SK-N-SH treated with all-trans-retinoic acid at 6 μM for 48 hours (cell line): ENCODE measurements around the gene SEMA3D.

Source experiments
- ATAC-seq: fragments of 200-7000 bp; cut with Tn5 transposase; 3 replicates; pipeline ENCODE4 v1.9.1; 2020; ENCODE audit warnings: mild to moderate bottlenecking, moderate library complexity
- ARNTL ChIP-seq: fragments of 450-650 bp; formaldehyde crosslinking; IDR thresholded peaks from 2 replicates; pipeline ENCODE4 v1.5.0; 2020; ENCODE audit warnings: low read depth, mild to moderate bottlenecking, moderate library complexity, borderline replicate concordance
- BACH2 ChIP-seq: fragments of 250-450 bp; sonication (Bioruptor Pico); IDR thresholded peaks from 2 replicates; pipeline ENCODE4 v1.9.0; 2021; ENCODE audit warnings: mild to moderate bottlenecking, borderline replicate concordance
- CSDC2 ChIP-seq: fragments of 250-450 bp; sonication (Bioruptor Pico); IDR thresholded peaks from 2 replicates; pipeline ENCODE4 v1.5.0; 2020; ENCODE audit warnings: mild to moderate bottlenecking, moderate library complexity
- ESRRG ChIP-seq: fragments of 250-450 bp; sonication (Bioruptor Pico); IDR thresholded peaks from 2 replicates; pipeline ENCODE4 v1.6.1; 2021; ENCODE audit warnings: mild to moderate bottlenecking
- GLIS3 ChIP-seq: fragments of 250-450 bp; sonication (Bioruptor Pico); IDR thresholded peaks from 2 replicates; pipeline ENCODE4 v1.5.0; 2020; ENCODE audit warnings: mild to moderate bottlenecking, moderate library complexity
- ISL1 ChIP-seq: fragments of 250-450 bp; sonication (Bioruptor Pico); IDR thresholded peaks from 2 replicates; pipeline ENCODE4 v2.1.2; 2022; ENCODE audit warnings: mild to moderate bottlenecking, moderate library complexity
- OSR1 ChIP-seq: fragments of 250-450 bp; sonication (Bioruptor Pico); IDR thresholded peaks from 2 replicates; pipeline ENCODE4 v1.8.0; 2022; ENCODE audit warnings: moderate library complexity, mild to moderate bottlenecking, inconsistent platforms
- PPARA ChIP-seq: fragments of 250-450 bp; sonication (Bioruptor Pico); IDR thresholded peaks from 2 replicates; pipeline ENCODE4 v1.5.0; 2020; ENCODE audit warnings: mild to moderate bottlenecking, borderline replicate concordance
- RARB ChIP-seq: fragments of 250-450 bp; sonication (Bioruptor Pico); IDR thresholded peaks from 2 replicates; pipeline ENCODE4 v1.8.0; 2021; ENCODE audit warnings: mild to moderate bottlenecking, moderate library complexity
- SNAI2 ChIP-seq: fragments of 250-450 bp; sonication (Bioruptor Pico); IDR thresholded peaks from 2 replicates; pipeline ENCODE4 v1.5.0; 2020; ENCODE audit warnings: mild to moderate bottlenecking, moderate library complexity
- ZFP3 ChIP-seq: fragments of 250-450 bp; sonication (Bioruptor Pico); IDR thresholded peaks from 2 replicates; pipeline ENCODE4 v1.5.0; 2020; ENCODE audit warnings: mild to moderate bottlenecking, moderate library complexity
- ZNF565 ChIP-seq: fragments of 450-650 bp; formaldehyde crosslinking; conservative IDR thresholded peaks from 2 replicates; pipeline ENCODE4 v1.5.0; 2020; ENCODE audit warnings: low read depth, mild to moderate bottlenecking, moderate library complexity
- ZNF70 ChIP-seq: fragments of 450-650 bp; formaldehyde crosslinking; IDR thresholded peaks from 2 replicates; pipeline ENCODE4 v1.5.0; 2020; ENCODE audit warnings: mild to moderate bottlenecking, moderate library complexity
- TF ChIP-seq, protein P1 (sequence below): fragments of 250-450 bp; sonication (Bioruptor Pico); IDR thresholded peaks from 2 replicates; pipeline ENCODE4 v1.5.0; 2020; ENCODE audit warnings: mild to moderate bottlenecking, moderate library complexity
- TF ChIP-seq, protein P2 (sequence below): fragments of 250-450 bp; sonication (Bioruptor Pico); IDR thresholded peaks from 2 replicates; pipeline ENCODE4 v1.8.0; 2020; ENCODE audit warnings: mild to moderate bottlenecking, moderate library complexity, borderline replicate concordance
- TF ChIP-seq, protein P3 (sequence below): fragments of 250-450 bp; sonication (Bioruptor Pico); IDR thresholded peaks from 2 replicates; pipeline ENCODE4 v1.5.1; 2020; ENCODE audit warnings: low read depth, mild to moderate bottlenecking, moderate library complexity
- TF ChIP-seq, protein P4 (sequence below): fragments of 250-450 bp; sonication (Bioruptor Pico); IDR thresholded peaks from 2 replicates; pipeline ENCODE4 v1.5.1; 2021; ENCODE audit warnings: mild to moderate bottlenecking, moderate library complexity

SEMA3D gene

DNA sequence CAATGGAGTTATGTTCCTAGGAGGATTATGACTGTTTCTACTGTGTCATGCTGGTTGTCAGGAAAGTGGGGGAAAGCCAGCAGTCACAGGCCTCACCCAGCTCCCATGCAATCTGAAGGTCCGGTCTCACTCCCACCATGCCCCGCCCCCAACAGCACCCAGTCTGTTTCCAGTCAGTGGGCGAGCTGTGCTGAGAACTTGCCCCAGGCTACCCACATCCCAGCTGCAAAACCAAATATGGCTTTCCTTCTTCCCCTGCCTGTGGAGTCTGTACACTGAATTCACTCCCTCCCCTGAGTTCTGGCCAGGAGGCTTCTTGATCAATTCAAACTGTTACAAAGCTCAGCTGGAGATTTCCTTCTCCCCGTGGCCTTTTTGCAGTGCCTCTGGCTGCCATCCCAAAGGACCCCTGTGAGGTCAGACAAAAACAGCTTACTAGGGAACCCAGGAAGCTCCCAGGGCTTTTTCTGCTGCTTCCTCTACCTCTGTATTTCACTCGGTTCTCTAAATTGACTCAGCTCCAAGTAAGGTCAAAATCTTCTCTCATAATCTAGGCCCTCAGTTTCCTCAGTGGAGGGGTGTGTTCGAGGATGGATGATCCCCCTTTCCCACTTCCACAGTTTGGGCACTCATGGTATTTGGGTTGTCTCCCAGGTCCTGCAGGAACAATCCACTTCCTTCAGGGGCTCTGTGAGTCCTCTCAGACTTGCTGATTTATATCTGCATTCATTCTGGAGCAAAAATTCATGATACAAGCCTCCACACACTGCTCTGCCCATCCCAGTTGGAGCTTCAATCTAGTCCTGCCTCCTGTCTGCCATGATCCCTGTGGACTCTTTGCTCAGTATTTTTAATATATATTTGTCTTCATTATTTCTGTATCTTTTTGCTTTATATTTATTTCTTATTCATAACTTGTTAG lies 205.5 kb downstream of the SEMA3D start:
- no peak for ATAC-seq
- TF ChIP-seq, protein P1, sequence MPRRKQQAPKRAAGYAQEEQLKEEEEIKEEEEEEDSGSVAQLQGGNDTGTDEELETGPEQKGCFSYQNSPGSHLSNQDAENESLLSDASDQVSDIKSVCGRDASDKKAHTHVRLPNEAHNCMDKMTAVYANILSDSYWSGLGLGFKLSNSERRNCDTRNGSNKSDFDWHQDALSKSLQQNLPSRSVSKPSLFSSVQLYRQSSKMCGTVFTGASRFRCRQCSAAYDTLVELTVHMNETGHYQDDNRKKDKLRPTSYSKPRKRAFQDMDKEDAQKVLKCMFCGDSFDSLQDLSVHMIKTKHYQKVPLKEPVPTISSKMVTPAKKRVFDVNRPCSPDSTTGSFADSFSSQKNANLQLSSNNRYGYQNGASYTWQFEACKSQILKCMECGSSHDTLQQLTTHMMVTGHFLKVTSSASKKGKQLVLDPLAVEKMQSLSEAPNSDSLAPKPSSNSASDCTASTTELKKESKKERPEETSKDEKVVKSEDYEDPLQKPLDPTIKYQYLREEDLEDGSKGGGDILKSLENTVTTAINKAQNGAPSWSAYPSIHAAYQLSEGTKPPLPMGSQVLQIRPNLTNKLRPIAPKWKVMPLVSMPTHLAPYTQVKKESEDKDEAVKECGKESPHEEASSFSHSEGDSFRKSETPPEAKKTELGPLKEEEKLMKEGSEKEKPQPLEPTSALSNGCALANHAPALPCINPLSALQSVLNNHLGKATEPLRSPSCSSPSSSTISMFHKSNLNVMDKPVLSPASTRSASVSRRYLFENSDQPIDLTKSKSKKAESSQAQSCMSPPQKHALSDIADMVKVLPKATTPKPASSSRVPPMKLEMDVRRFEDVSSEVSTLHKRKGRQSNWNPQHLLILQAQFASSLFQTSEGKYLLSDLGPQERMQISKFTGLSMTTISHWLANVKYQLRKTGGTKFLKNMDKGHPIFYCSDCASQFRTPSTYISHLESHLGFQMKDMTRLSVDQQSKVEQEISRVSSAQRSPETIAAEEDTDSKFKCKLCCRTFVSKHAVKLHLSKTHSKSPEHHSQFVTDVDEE = no peak

DNA sequence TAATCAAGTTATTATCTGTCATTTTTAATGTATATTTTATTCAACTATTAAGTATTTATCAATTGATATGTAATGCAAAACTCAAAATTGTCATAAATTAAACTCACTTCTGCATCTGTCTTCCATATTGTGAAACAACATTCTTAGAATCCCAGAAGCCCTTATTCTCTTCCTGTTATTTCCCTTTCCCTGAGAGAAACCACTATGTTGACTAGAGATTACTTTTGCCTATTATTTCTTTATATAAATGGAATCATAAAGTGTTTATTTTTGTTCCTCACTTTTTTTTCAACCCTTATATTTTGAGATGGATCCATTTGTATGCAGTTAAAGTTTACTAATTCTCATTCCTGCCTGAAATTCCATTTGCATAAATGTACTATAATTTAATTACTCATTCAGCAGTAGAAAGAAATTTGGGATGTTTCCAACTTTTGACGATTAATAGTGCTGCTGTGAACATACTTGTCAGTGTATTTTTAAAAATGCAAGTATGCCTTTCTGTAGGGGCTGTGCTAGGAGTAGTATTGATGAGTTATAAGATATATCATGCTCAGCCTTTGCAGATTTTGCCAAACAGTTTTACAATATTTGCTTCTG lies 211.2 kb downstream of the SEMA3D start:
- peak; percentile 67 for ATAC-seq

DNA sequence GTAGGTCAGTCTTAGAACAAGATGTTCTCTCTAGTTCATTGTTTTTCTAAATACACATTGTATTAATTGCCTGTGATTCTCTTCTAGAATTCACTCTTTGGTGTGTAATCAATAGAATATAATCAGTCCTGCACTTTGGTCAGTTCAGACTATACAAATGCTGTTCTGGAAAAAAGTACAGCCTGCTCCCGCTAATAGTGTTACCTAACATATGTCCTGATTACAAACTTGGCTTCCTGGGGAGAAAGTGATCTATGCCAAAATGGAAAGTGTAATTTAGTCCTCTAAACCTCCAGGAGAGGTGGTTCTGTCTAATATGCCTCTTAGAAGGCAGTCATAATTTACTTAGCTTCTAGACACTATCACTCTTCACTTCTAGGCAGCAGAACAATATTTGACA lies 215.5 kb downstream of the SEMA3D start:
- ATAC-seq = no peak
- peak; percentile 34; the same call in 1 of the 2 replicates for TF ChIP-seq ISL1 (CRISPR knock-in tag)
- TF ChIP-seq, protein P2, sequence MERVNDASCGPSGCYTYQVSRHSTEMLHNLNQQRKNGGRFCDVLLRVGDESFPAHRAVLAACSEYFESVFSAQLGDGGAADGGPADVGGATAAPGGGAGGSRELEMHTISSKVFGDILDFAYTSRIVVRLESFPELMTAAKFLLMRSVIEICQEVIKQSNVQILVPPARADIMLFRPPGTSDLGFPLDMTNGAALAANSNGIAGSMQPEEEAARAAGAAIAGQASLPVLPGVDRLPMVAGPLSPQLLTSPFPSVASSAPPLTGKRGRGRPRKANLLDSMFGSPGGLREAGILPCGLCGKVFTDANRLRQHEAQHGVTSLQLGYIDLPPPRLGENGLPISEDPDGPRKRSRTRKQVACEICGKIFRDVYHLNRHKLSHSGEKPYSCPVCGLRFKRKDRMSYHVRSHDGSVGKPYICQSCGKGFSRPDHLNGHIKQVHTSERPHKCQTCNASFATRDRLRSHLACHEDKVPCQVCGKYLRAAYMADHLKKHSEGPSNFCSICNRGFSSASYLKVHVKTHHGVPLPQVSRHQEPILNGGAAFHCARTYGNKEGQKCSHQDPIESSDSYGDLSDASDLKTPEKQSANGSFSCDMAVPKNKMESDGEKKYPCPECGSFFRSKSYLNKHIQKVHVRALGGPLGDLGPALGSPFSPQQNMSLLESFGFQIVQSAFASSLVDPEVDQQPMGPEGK (CRISPR knock-in tag) = no peak

More for the DNA sequence above, 211.2 kb downstream of the SEMA3D start:
- TF ChIP-seq, protein P3, sequence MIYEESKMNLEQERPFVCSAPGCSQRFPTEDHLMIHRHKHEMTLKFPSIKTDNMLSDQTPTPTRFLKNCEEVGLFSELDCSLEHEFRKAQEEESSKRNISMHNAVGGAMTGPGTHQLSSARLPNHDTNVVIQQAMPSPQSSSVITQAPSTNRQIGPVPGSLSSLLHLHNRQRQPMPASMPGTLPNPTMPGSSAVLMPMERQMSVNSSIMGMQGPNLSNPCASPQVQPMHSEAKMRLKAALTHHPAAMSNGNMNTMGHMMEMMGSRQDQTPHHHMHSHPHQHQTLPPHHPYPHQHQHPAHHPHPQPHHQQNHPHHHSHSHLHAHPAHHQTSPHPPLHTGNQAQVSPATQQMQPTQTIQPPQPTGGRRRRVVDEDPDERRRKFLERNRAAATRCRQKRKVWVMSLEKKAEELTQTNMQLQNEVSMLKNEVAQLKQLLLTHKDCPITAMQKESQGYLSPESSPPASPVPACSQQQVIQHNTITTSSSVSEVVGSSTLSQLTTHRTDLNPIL (CRISPR knock-in tag) = peak; percentile 58; the same call in 1 of the 2 replicates
- TF ChIP-seq ISL1 (CRISPR knock-in tag) (peak; percentile 88), RARB (no peak)

DNA sequence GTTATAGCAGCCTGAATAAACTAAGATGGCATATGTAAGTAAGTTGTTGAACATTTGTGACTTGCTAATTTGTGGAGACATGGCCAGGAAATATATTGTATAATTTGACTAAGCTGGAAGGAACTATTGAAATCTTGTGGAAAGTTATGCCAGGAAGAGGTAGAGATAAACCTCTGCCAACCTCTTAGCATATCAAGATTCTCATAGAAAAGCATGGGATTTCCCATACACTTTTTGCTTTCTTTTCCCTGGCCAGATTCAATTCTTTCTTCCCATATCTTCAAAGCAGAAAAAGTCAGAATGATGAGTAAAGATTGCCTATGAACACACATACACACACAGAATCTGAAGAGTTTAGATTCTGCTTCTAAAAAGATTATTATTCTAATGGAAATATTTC lies 216.2 kb downstream of the SEMA3D start:
- ATAC-seq = no peak
- no peak for TF ChIP-seq ZNF70 (CRISPR knock-in tag)
- TF ChIP-seq PPARA (CRISPR knock-in tag) = no peak
- TF ChIP-seq RARB = no peak
- TF ChIP-seq, protein P3 (CRISPR knock-in tag) = no peak
- no peak for TF ChIP-seq ZNF565 (CRISPR knock-in tag)
- no peak for TF ChIP-seq ISL1 (CRISPR knock-in tag)

DNA sequence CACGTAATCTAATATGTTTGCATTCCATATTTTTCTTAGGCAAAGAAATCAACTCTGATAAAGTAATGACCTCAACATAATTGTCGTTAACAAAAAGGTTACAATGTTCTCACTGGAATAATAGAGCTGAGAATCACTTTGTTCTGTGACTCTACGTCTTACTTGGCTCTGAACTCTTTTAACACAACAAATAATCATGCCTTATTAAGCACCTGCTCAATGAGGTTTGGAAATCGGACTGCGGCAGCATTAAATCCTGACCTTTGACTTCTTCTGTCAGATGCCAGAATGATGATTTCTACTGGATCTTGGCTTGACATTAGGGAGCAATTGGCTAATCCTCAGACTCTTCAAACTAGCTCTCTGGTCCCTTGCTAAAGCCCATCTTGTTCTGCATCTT lies 233.6 kb downstream of the SEMA3D start:
- ATAC-seq = no peak
- TF ChIP-seq BACH2 (CRISPR knock-in tag) (no peak), ESRRG (CRISPR knock-in tag) (no peak), ZNF565 (CRISPR knock-in tag) (no peak), ZFP3 (CRISPR knock-in tag) (no peak), OSR1 (CRISPR knock-in tag) (no peak), ZNF70 (CRISPR knock-in tag) (no peak), GLIS3 (CRISPR knock-in tag) (no peak), CSDC2 (CRISPR knock-in tag) (no peak), SNAI2 (CRISPR knock-in tag) (no peak), ARNTL (CRISPR knock-in tag) (no peak), RARB (no peak)
- TF ChIP-seq, protein P4, sequence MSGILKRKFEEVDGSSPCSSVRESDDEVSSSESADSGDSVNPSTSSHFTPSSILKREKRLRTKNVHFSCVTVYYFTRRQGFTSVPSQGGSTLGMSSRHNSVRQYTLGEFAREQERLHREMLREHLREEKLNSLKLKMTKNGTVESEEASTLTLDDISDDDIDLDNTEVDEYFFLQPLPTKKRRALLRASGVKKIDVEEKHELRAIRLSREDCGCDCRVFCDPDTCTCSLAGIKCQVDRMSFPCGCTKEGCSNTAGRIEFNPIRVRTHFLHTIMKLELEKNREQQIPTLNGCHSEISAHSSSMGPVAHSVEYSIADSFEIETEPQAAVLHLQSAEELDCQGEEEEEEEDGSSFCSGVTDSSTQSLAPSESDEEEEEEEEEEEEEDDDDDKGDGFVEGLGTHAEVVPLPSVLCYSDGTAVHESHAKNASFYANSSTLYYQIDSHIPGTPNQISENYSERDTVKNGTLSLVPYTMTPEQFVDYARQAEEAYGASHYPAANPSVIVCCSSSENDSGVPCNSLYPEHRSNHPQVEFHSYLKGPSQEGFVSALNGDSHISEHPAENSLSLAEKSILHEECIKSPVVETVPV (CRISPR knock-in tag) = no peak
- TF ChIP-seq, protein P3 (CRISPR knock-in tag) = no peak
- TF ChIP-seq, all 23 proteins: peak for 0
